GM12891 (cell line): ENCODE measurements around the gene INSL6.
"Not testable (repeated sequence)": the region's sequence is repeated elsewhere in the genome, so short reads cannot be mapped to it uniquely, and the experiment has no call there.

Experiments used
- DNase-seq: peaks from one replicate; pipeline ENCODE4 v3.0.0; 2011; ENCODE audit warnings: low spot score; ENCODE audit not compliant: insufficient read length
- FAIRE-seq: peaks from 2 replicates; lab custom pipeline; 2011; peaks lifted over from hg19 to GRCh38; lab: Jason Lieb, UNC
- PAX5 ChIP-seq: IDR thresholded peaks from 2 replicates; pipeline ENCODE4 v1.6.1; 2011; ENCODE audit warnings: low read length, moderate library complexity, mild to moderate bottlenecking; ENCODE audit not compliant: insufficient read depth, severe bottlenecking
- POLR2A ChIP-seq: IDR thresholded peaks from 2 replicates; pipeline ENCODE4 v1.6.1; 2011; ENCODE audit warnings: low read depth, low read length, control low read depth
- POLR2AphosphoS5 ChIP-seq: IDR thresholded peaks from 2 replicates; pipeline ENCODE4 v1.6.1; 2011; ENCODE audit warnings: low read depth, low read length, control low read depth
- POU2F2 ChIP-seq: IDR thresholded peaks from 2 replicates; pipeline ENCODE4 v1.6.1; 2011; ENCODE audit warnings: low read depth, mild to moderate bottlenecking, control low read depth, low read length, moderate library complexity
- SPI1 ChIP-seq: IDR thresholded peaks from 2 replicates; pipeline ENCODE4 v1.6.1; 2011; ENCODE audit warnings: low read depth, low read length, control low read depth
- TAF1 ChIP-seq: IDR thresholded peaks from 2 replicates; pipeline ENCODE4 v1.6.1; 2011; ENCODE audit warnings: low read depth, low read length, control low read depth

The INSL6 gene

GRCh38 chr9:5184776-5185175 lies 663 bp downstream of the INSL6 start:
- TF ChIP-seq TAF1 (no peak), POLR2A (no peak), PAX5 (no peak), POU2F2 (no peak)
- DNase-seq (no peak), FAIRE-seq (no peak)

GRCh38 chr9:5180631-5181030 lies 4.8 kb downstream of the INSL6 start:
- DNase-seq, FAIRE-seq: not testable (repeated sequence)

GRCh38 chr9:5178126-5178805 lies 7.2 kb downstream of the INSL6 start:
- TF ChIP-seq POU2F2 (no peak), SPI1 (no peak), POLR2AphosphoS5 (no peak), PAX5 (no peak), POLR2A (no peak), TAF1 (no peak)
- DNase-seq (no peak), FAIRE-seq (no peak)

- no peak for DNase-seq
- TF ChIP-seq TAF1 (no peak), POU2F2 (no peak), PAX5 (no peak)
- no peak for FAIRE-seq
Observed at GRCh38 chr9:5146241-5146640, 39.2 kb downstream of the INSL6 start.

- no peak for FAIRE-seq
- DNase-seq: no peak
- no peak for TF ChIP-seq SPI1
- no peak for TF ChIP-seq POLR2AphosphoS5
- no peak for TF ChIP-seq PAX5
Observed at GRCh38 chr9:5144217-5144616, 41.2 kb downstream of the INSL6 start.

GRCh38 chr9:5140151-5140550 lies 45.3 kb downstream of the INSL6 start:
- TF ChIP-seq POLR2A (no peak), TAF1 (no peak), POLR2AphosphoS5 (no peak), PAX5 (no peak), SPI1 (no peak), POU2F2 (no peak)
- FAIRE-seq: no peak
- DNase-seq: no peak

GRCh38 chr9:5122516-5122915 lies 62.9 kb downstream of the INSL6 start:
- FAIRE-seq (no peak), DNase-seq (no peak)
- no peak for TF ChIP-seq TAF1

- DNase-seq (no peak), FAIRE-seq (no peak)
- TF ChIP-seq TAF1: no peak
- no peak for TF ChIP-seq POLR2A
- TF ChIP-seq PAX5: no peak
- no peak for TF ChIP-seq POU2F2
- TF ChIP-seq POLR2AphosphoS5: no peak
- no peak for TF ChIP-seq SPI1
Observed at GRCh38 chr9:5122116-5122515, 63.3 kb downstream of the INSL6 start.

GRCh38 chr9:5113994-5114748 lies 71.3 kb downstream of the INSL6 start:
- FAIRE-seq (no peak), DNase-seq (no peak)
- TF ChIP-seq SPI1: no peak
- no peak for TF ChIP-seq POU2F2
- no peak for TF ChIP-seq PAX5
